Stimulated activated CD8-positive, alpha-beta memory T cell treated with anti-CD3 and anti-CD28 coated beads, Interleukin-4, amount 100 ng/mL, for 48 hours (primary cell): Measurements from ENCODE around the gene THBS2.
"Not testable (repeated sequence)": the region's sequence is repeated elsewhere in the genome, so short reads cannot be mapped to it uniquely, and the experiment has no call there.

ENCODE experiments used
- DNase-seq: peaks from one replicate; pipeline ENCODE4 v3.0.0-alpha.2; 2020

THBS2 gene

DNA sequence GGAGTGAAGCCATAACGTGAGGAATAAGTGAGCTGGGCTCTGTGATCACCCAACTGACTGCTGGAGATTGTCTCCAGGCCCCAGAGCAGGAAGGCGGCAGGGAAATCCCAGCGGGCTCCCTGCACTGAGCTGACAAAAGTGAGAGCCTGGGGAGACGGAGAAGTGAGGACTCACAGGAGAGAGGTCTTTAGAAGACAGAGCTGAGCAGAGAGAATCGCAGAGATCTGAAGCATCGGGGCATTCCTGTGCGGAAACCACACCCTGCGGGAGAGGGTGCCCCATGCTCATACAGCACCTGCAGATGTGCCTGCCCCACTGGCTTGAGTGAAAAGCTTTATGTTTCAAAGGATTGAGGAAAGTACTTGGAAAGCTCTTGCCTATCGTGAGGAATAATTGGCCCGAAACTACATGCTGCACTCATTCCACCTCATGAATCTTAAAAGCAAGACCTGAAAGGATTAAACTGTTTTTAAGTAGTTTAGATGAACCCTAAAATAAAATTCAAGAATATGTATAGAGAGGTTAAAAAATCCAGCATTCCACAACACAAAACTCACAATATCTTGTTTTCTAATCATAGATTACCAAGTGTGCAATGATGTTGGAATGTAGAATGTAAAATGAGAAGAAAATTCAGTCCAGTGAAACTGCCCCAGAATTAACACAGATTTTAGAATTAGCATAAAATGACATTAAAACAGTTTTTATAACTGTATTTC, 17.7 kb upstream of the THBS2 start:
- DNase-seq, result no peak

DNA sequence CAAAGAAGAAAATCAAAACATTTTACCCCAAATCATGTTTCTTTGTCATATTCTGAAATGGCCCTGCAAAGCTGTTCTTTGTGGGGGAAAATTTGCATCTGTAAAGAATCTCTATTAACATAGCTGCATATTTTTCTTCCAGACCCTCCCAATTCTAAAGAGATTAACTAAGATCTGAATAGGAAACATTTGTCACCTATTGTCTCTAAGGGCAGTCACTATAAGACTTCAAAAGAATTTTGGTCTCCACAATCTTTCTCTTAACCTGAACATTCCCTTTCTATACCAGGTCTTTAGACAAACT, 16.4 kb upstream of the THBS2 start:
- DNase-seq, result not testable (repeated sequence)

DNA sequence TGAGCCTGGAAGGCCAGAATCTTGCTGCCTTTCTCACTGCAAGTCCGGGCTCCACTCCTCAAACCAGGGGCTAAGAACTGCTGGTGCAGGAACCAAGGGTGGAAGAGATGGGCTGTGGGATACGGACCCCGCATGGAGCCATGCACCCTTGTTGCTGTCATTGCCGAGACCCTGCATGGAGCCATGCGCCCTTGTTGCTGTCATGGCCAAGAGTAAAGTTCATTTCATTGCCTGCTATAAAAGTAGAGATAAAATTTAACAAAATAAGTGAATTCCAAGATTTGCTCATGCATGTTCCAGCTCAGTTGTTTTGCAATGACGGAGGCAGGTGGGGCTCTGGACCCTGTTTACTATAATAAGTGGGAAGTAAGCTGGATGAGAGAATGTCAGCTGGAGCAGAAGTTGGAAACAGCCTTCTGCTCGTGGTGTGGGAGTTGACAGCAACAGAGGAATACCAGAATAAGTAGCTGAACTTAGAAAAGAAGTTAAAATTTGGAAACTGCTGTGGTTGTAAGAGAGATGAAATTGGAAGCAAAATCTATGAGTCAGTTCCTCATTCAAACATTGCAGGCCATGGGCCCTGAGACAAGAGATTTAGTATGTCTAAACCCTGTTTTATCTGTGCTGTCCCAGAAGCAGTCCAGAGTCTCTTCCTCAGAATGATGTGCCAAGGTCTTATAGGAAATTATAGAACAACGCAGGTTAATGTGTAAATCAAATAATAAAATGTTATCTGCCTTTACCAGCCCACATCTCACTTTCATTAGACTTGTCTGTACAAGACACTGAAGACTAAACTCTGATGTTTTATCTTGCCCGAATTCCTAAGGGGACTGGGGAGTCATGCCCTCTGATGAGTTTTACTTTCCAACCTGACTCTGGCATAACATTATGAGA, 15.8 kb upstream of the THBS2 start:
- no peak for DNase-seq

DNA sequence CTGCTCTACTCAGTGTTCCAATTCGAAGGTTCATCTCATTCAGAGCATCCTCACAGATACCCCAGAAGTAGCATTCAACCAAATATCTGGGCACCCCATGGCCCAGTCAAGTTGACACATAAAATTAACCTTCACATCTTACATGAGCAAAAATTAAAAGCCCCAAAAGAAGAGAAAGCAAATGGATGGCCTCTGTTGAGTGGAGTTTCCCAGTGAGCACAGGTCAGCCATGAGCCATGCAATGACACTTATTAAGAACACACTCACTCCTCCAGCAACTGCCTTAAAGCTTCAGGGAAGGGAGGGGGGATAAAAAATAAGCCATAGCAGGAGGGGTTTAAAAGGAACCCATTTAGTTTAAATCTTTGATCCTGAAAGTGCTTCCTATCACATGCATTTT, 14.6 kb upstream of the THBS2 start:
- no peak for DNase-seq

DNA sequence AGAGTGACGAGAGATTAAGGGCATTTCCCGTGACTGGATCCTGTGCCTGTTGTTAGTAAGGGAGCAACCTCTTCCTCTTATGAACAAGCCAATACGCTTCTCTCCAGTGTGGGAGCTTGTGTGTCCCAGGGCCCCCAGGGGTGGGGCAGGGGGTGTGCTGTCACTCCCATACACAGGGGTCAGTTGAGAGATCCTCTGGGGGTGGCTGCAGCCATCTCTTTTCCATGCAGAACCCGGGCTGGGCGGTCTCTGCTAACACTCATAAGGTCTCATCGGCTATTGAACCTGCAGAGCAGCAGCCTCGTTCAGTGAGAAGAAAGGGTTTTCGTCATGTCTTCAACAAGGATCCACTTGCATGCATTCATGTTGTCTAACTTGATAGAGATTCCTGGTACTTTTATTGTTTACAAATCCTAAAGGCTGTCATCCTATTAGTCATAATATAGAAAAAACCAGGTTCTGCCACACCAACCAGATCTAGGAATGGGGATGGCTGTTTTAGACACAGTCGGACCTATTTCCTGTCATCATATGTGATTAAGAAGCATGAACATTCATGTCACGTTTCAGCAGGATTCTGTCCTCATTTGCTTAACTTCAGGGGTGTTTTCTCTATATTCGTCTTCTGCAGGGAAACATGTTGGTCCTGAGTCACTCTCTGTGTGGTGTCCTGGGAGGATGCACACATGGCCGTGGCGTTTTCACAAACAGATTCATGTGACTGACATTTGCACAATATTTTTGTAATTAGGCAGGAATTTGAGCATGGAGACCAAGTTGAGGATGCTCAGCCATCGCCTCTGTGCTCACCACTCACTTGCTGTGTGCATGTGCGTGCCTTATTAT, 13.3 kb upstream of the THBS2 start:
- DNase-seq, result no peak

DNA sequence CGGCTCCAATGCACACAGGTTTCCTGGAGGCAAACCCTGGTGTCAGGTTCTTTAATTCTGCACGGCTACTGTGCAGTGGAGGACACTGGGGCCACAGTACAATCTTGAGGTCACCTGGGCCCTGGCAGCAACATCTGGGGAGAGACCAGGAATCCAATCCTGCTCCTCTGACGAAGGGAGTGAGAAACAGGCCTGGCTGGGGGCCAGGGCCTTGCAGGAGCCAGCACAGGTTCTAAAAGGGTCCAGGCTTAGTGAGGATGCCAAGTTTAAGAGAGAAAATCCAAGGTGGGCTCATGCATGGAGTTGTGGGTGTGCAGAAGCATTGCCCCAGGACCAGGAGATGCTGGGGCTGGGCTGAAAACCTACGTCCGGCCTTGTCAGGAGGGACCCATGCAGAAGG, 12.6 kb upstream of the THBS2 start:
- DNase-seq, result no peak

DNA sequence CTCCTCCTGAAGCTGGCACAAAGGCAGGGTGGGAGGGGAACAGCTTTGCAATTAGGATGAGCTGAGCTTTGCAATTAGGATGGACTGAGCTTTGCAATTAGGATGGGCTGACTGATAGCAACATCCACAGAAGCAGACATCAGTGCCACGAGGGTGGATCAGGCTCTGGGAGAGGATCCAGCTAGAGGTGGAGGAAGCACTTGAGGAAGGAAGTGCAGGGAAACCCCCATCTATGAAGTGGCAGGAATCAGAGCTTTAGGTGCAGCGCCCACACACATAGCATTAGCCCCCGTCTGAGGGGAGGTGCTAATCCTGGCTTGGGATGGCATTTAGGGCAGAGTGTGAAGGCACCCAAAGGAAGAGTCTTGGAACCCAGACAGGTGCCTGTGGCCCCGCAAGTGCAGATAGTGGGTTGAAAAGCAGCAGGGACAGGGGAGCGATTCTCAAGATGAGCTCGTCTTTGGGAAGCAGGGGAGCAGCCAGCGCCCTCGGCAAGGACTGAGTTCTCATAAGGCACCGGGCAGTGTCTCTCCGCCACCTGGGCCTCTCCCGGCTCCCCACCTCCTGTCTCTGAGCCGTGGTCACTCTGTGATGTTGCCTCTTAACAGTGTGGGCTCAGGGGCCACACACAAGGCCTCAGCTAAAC, 12.0 kb upstream of the THBS2 start:
- no peak for DNase-seq

DNA sequence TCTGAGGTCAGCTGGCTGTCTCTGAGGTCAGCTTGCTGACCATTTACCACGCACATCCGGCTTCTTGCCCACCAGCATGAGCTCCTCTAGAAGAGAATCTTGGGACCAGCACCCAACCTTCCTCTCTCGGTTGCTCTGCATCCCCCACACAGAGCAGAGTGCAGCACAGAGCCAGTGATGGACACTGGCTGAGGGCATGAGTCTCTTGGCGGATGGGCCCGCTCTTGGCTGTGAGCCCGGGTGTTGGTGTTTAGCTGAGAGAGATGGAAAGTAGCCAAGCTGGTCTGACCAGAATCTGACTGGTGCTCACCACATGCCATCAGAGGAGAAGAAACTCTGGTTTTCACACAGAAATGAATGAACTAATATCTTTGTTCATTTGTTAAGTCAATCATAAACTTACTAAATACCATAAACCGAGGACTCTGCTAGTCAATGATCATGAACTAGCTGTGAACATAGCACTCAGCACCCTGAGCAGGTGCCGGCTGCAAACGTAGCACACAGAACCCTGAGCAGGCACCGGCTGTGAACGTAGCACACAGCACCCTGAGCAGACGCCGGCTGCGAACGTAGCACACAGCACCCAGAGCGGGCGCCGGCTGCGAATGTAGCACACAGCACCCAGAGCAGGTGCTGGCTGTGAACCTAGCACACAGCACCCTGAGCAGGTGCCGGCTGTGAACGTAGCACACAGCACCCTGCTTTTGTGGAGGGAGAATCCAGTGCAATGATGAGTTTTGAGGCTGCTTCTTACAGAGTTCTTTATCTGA, 10.4 kb upstream of the THBS2 start:
- no peak for DNase-seq

DNA sequence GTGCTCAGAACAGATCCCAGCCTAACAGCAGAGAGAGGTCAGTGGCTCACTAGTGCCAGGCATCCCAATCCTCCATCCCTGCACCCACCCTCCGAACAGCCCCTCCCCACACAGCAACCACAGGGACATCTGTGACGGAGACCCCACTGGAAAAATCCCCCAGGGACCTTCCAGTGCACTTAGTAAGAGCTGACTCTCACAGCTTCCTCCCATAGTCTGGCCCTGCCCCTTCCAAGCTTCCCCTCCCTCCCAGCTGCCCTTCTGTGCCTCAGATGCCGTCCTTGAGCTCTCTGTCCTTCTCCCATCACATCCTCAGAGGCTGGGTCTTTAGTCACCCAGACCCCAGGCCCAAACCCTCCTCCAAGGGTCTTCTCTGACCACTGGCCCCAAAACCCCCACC, 9.7 kb upstream of the THBS2 start:
- DNase-seq, result no peak

DNA sequence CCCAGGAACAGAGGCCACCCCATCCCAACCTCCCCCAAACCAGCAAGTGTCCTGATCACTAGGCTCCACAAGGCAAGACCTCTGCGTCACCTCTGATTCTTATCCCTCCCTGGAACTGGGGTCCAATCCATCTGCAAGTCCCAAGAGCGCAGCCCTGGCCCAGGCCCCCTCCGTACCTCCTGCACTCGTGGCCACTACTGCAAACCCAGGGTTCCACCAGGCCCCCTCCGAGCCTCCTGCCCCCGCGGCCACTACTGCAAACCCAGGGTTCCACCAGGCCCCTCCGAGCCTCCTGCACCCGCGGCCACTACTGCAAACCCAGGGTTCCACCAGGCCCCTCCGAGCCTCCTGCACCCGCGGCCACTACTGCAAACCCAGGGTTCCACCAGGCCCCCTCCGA, 9.0 kb upstream of the THBS2 start:
- DNase-seq, result not testable (repeated sequence)

DNA sequence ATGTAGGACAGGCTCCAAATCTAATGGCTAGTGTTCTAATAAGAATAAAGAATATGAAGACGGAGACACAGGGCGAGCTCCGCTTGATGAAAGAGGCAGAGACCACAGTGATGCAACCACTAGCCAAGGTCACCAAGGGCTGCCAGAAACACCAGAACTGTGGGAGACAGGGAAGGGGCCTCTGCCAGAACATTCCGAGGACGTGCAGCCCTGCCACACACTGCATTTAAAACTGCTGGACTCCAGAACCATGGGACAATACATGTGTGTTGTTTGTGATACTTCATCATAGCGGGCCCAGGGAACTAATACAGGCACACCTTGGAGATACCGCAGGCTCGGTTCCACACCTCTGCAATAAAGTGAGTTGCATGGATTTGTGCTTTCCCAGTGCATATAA, 2.9 kb upstream of the THBS2 start:
- DNase-seq, result no peak

DNA sequence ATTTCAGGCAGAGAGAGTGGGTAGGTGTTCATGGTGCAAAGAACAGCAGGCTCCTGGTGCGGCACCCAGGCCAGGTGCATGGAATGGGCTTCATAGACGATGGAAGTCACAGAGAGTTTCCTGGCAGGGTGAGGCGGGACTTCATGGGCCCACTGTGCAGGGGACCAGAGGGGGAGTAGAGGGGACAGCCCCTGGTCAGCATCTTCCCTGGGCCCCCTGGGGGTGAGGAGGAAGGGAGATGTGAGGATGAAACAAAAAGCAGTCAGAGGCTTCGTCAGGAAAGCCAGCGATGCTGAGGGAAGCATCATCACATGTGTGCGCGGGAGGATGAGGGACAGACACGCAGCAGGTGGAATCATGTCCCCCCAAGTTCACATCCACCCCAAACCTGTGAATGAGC, 2.4 kb upstream of the THBS2 start:
- no peak for DNase-seq

DNA sequence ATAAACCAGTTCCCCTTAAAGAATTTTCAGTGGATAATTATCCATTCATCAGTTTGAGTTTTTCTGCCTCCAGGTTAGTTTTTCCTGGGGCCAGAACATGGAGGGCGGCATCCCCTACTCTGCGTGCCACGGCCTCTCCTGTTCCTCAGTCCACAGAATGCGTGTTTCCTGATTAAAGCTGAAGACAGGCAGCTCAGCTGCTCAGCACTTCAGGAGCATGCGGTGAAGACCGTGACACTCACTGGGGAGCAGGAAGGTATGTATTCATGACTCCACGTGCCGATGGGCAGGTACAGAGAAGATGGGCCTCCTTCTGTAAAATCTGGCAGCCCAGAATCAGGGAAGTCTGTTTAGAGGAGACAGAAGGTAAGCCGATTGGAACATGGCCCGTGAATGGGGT, 2.0 kb upstream of the THBS2 start:
- no peak for DNase-seq

DNA sequence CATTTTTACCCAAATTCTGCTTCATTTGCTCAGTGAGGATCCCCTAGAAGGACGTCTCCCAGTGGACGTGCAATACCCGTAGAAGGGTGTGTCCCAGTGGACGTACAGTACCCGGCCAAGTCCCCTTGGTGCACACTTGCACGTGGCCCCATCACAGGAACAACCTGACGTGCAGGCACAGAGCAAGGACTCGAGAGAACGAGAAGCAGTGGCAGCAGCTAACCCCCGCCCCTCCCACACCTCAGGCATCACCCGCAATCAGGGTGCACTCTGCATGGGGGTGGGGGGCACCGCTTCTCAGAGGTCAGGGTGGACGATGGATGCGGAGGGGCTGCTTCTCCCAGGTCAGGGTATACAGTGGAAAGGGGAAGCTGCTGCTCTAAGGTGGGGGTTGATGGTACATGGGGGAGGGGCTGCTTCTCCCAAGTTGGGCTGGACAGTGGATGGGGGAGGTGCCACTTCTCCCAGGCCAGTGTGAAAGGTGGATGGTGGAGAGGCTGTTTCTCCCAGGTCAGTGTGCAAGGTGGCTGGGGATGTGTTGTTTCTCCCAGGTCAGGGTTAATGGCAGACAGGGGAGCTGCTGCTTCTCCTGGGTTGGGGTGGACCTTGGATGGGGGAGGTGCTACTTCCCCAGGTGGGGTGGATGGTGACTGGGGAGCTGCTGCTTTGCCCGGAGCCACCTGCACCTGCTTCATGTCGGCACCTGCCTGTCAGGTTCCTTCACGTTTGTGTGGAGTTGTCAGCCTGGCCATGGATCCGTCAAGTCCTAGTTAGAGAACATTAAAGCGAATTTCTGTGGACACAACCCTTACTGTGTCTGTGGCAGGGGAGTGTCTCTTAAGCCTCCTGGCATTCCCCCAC, 1.0 kb upstream of the THBS2 start:
- no peak for DNase-seq

DNA sequence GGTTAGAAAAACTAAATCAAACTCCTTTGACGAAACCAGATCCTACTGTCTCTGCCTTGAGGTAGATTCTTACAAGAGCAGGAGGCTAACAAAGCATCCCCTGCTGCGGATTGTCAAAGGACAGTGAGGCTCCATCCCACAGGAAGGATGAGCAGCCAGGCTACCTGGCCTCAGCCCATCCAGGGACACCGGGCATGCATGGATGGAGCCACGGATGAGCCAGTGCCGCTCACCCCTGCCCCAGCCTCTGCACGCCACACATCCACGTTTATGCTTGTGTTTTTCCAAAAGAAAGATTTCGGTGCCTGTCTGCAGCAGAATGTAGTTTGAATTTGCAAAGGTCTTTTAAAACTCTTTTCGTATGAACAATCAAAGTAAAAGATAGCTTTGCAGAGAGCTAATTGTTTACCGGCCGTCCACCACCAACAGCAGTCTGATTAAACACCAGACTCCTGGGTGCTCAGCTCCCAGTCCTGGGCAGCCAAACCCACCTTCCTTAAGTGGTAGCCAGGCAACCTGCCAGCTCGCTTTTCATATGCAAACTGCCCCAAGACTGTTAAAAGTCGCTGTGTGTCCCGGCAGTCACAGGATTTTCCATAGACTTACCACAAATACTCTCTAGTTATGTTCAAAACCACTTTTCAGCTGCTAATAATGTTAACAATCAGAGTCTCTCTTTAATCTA, 999 bp downstream of the THBS2 start:
- no peak for DNase-seq

DNA sequence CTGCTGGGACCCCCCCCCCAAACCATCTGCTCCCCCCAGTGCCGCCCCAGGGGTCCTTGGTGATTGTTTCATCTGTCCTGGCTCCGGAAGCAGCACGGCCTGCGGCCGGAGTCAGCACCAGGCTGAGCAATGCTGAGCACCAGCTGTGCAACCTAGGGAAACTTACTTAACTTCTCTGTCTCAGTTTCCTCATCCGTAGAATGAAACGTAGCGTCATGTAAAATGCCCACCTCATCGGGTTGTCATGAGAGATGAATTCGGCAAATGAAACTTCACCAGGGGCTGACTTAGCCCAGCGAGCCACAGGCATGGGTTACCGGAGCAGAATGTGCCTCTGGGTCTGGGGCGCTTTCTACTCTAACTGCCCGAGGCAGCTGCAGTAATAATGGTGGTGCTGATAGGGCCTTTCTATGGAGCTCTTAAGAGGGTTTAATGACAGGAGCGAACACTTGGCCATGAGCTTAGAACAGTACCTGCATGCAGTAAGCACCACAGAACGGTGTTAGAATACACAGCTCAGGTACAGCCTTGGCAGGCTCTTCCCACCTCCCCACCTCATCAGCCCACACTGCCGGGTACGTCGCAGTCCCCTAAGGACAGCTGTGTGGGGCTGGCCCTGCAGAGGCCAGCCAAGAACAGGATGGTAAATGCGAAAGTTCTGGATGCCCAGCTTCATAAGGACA, 1.7 kb downstream of the THBS2 start:
- no peak for DNase-seq

DNA sequence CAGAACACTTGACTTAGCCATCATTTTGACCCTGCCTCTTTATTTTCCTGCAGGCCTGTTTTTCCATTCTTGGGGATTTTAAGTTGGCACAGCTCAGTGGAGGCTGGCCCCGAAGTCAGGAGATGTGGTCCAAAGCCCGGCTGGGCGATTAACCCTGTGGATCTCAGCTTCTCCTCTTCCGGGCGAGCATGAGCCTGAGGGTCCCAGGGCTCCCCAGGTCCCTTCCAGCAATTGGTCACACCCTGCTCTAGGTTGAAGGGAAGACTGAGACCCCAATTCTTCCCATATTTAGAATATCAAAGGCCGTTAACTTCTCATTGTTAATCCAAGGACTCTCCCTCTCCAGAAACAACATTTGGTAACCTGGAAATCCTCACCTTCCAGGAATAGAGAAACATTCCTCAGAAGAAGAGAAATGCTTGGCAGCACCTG, 2.3 kb downstream of the THBS2 start:
- DNase-seq, result no peak

DNA sequence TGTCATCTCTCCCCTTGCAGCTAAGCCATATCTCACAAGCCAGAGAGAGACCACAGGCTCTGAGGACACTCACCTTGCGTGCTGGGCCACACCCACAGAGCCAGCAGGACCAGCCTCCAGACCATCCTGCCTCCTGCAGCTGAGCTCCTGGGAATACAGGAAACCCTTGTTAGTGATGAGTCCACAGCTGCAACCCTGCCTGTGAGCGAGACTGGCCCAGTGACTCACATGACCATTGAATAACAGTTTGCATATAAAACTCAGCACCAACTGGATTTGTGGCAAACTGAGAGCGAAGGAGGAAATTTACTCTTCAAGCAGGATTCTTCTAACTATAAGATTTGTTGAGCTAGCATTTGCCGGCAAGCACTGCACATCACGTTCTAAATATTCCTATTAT, 3.0 kb downstream of the THBS2 start:
- DNase-seq, result no peak

DNA sequence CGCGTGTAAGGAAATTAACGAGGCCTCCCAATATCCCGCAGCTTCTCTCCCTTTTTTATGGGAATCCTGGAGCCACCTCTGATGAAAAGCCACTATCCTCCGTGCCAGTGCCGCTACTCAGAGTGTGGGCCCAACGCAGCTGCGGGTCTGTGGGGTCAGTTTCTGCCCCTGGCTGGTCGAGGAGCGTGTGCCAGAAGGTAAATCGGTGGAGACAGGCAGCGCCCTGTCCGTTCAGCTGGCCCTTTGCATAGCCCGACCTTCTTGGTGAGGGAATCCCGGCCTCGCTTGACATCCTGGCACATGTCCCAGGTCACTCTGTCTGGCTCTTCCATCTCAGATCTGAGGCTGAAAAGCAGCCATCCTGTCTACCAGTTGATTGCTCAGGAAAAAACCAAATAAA, 4.6 kb downstream of the THBS2 start:
- DNase-seq, result no peak

DNA sequence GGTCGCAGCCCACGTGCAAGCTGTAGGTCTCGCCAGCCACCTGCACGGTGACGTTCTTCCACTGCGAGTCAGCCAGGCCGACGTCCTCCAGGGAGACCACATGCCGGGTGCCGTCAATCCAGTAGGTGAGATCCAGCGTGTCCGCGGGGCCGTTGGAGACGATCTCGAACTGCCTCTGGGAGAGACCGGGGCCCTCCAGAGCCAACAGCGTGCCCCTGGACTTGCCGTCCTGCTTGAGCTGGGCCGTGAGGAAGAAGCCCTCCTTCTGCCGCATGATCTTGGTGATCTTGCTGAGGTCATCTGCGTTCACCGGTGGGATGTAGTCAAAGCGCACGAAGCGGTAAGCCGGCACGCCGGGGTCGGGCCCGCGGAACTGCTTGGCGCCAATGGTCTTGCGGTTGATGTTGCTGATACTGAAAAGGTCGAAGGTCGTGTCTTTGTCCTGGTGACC, 5.1 kb downstream of the THBS2 start:
- DNase-seq, result no peak
